Neuronal stem cell (in vitro differentiated cells): ENCODE results near the gene ISCU.

Experiments used
- DNase-seq: peaks from one replicate; pipeline ENCODE4 v3.0.0-alpha.2; 2013; ENCODE audit warnings: low spot score
- H2AFZ ChIP-seq: one replicate; pipeline ENCODE4 v1.6.1; 2013; ENCODE audit warnings: mild to moderate bottlenecking, low read length, inconsistent platforms
- H2AK5ac ChIP-seq: 2 replicates; pipeline ENCODE4 v1.6.1; 2013; ENCODE audit warnings: low read depth, mild to moderate bottlenecking, inconsistent platforms, low read length, moderate library complexity, mixed read lengths
- H2BK120ac ChIP-seq: 2 replicates; pipeline ENCODE4 v1.6.1; 2013; ENCODE audit warnings: low read depth, mild to moderate bottlenecking, inconsistent platforms, low read length, moderate library complexity, mixed read lengths
- H2BK12ac ChIP-seq: one replicate; pipeline ENCODE4 v1.6.1; 2013; ENCODE audit warnings: low read length, inconsistent platforms
- H2BK15ac ChIP-seq: 2 replicates; pipeline ENCODE4 v1.6.1; 2013; ENCODE audit warnings: mild to moderate bottlenecking, low read length, inconsistent platforms, mixed read lengths
- H2BK5ac ChIP-seq: one replicate; pipeline ENCODE4 v1.6.1; 2013; ENCODE audit warnings: inconsistent platforms, mild to moderate bottlenecking, low read length, moderate library complexity
- H3K14ac ChIP-seq: one replicate; pipeline ENCODE4 v1.6.1; 2013; ENCODE audit warnings: low read length, inconsistent platforms
- H3K18ac ChIP-seq: 2 replicates; pipeline ENCODE4 v1.6.1; 2013; ENCODE audit warnings: low read length, inconsistent platforms
- H3K23ac ChIP-seq: 2 replicates; pipeline ENCODE4 v1.6.1; 2013; ENCODE audit warnings: low read depth, mild to moderate bottlenecking, mixed read lengths, low read length, inconsistent platforms; ENCODE audit not compliant: poor library complexity
- H3K27ac ChIP-seq: replicated peaks from 3 replicates; pipeline ENCODE4 v1.5.1; 2013; ENCODE audit warnings: low read length, inconsistent platforms
- H3K27me3 ChIP-seq, 3 experiments: 2 replicates each; pipeline ENCODE4 v1.6.1; 2013; ENCODE audit warnings: low read length in 3 of 3, mild to moderate bottlenecking in 2 of 3, inconsistent platforms in 1 of 3, low read depth in 1 of 3, mixed read lengths in 1 of 3, moderate library complexity in 1 of 3; ENCODE audit not compliant: control insufficient read depth in 3 of 3, insufficient read depth in 3 of 3
- H3K36me3 ChIP-seq, 2 donors: replicated peaks in 1 of 2; 2 replicates each; pipeline ENCODE4 v1.6.1; 2013; ENCODE audit warnings: low read length in 2 of 2; ENCODE audit not compliant: control insufficient read depth in 2 of 2, insufficient read depth in 2 of 2
- H3K4ac ChIP-seq: 2 replicates; pipeline ENCODE4 v1.6.1; 2013; ENCODE audit warnings: inconsistent platforms, mild to moderate bottlenecking, low read length, moderate library complexity
- H3K4me1 ChIP-seq, 2 donors: 1 replicate in 1 of 2; 2 replicates in 1 of 2; pipeline ENCODE4 v1.6.1; 2013; ENCODE audit warnings: low read length in 2 of 2, low read depth in 1 of 2; ENCODE audit not compliant: control insufficient read depth in 2 of 2, insufficient read depth in 1 of 2
- H3K4me2 ChIP-seq: one replicate; pipeline ENCODE4 v1.6.1; 2013; ENCODE audit warnings: mild to moderate bottlenecking, low read length, inconsistent platforms; ENCODE audit not compliant: insufficient read depth, poor library complexity, severe bottlenecking
- H3K4me3 ChIP-seq, 2 donors: 2 replicates each; pipeline ENCODE4 v1.5.1; 2013; ENCODE audit warnings: low read length in 2 of 2, mild to moderate bottlenecking in 2 of 2, inconsistent platforms in 1 of 2, moderate library complexity in 1 of 2
- H3K79me1 ChIP-seq: one replicate; pipeline ENCODE4 v1.6.1; 2013; ENCODE audit warnings: low read depth, mild to moderate bottlenecking, inconsistent platforms, low read length, moderate library complexity
- H3K9ac ChIP-seq: one replicate; pipeline ENCODE4 v1.6.1; 2013; ENCODE audit warnings: mild to moderate bottlenecking, low read depth, low read length, inconsistent platforms; ENCODE audit not compliant: poor library complexity
- H3K9me3 ChIP-seq, 2 donors: replicated peaks in 1 of 2; 2 replicates each; pipeline versions ENCODE3 to v1.6.1; 2013; ENCODE audit warnings: low read length in 2 of 2, mild to moderate bottlenecking in 2 of 2, inconsistent platforms in 1 of 2, low read depth in 1 of 2, mixed read lengths in 1 of 2, moderate library complexity in 1 of 2; ENCODE audit not compliant: control insufficient read depth in 2 of 2, insufficient read depth in 1 of 2
- H4K8ac ChIP-seq: one replicate; pipeline ENCODE4 v1.6.1; 2013; ENCODE audit warnings: low read depth, mild to moderate bottlenecking, inconsistent platforms, low read length, moderate library complexity
- H4K91ac ChIP-seq: one replicate; pipeline ENCODE4 v1.6.1; 2013; ENCODE audit warnings: low read length, low read depth, mild to moderate bottlenecking, inconsistent platforms; ENCODE audit not compliant: poor library complexity
- WGBS, 2 donors: extraction: QIAGEN DNeasy Blood & Tissue Kit; methylation state at CpG; one replicate each; pipeline ENCODE4 v1.1.7; 2013; ENCODE audit warnings: missing lambda C conversion rate in 2 of 2, mixed read lengths in 1 of 2; ENCODE audit not compliant: insufficient read length in 2 of 2, insufficient replicate concordance in 1 of 2; ENCODE audit errors: extremely low coverage in 2 of 2; 5-methylcytosine and 5-hydroxymethylcytosine counted together

ISCU gene

DNA sequence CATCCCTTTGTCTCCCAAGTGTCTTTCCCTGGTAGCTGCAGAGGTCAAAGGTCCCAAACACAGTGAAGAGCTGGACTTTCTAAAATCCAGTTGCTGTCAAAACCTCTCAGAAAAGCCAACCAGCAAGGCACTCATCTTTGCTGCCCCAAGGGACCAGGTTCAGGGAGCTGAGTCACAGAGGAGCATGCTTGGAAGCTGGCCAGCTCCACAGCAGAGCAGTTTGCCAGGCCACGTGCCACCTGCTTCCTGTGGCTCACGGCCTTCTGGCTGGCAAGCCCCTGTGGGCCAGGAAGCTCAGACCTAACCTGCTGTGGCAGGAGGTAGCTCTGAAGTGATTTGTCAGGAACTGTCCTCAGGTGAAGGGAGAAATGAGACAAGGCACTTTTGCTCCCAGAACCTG is 3.6 kb downstream of the ISCU start:
- Histone ChIP-seq H3K79me1 (peaks cover 3% of the 10 kb centered on the region), H3K23ac (peak overlapping the region; percentile 13), H3K27me3 (no peaks in the 10 kb centered on the region), H3K4me1 (no peaks in the 10 kb centered on the region), H4K91ac (no peak overlapping the region), H3K9ac (no peak overlapping the region), H3K4me2 (no peak overlapping the region), H3K4me3 (no peak overlapping the region), H3K18ac (no peak overlapping the region), H2BK120ac (no peak overlapping the region), H3K4ac (no peak overlapping the region), H2BK12ac (no peak overlapping the region), H3K36me3 (peaks cover 35 to 65% of the 10 kb centered on the region in 2 donors), H2BK5ac (no peak overlapping the region), H4K8ac (no peak overlapping the region), H3K14ac (no peak overlapping the region), H2AK5ac (no peak overlapping the region), H3K27ac (no peak overlapping the region), H2AFZ (no peak overlapping the region), H3K9me3 (no peaks in the 10 kb centered on the region), H2BK15ac (no peak overlapping the region)
- DNase-seq: no peak
- no CpG with 5 or more reads among the region's 2 CpGs for WGBS, 2 donors

DNA sequence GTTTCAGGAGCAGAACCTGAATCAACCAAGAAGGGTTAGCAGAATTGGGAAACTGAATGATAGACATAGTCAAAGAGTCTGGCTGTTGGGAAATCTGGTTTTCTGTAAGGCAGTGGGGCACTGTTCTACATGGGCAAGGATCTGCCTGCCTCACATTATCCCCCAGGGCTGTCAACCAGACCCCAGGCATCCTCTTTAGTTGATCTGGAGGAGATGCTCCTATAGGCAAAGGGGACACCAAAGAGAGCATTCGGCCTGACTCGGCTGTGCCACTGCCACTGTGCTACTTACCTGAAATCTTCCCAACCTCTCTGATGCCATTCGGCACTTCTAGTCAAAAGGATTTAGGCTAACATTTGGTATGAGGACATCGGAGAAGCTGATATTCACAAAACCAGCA is 4.1 kb downstream of the ISCU start:
- Histone ChIP-seq H2BK15ac (no peak overlapping the region), H3K14ac (no peak overlapping the region), H3K4me3 (no peak overlapping the region), H3K4me1 (no peaks in the 10 kb centered on the region), H2BK12ac (no peak overlapping the region), H4K8ac (no peak overlapping the region), H3K9me3 (no peaks in the 10 kb centered on the region), H2BK120ac (no peak overlapping the region), H2BK5ac (no peak overlapping the region), H2AFZ (no peak overlapping the region), H3K9ac (no peak overlapping the region), H3K4me2 (no peak overlapping the region), H3K23ac (no peak overlapping the region), H4K91ac (no peak overlapping the region), H3K36me3 (peaks cover 35 to 65% of the 10 kb centered on the region in 2 donors), H3K27ac (no peak overlapping the region), H3K18ac (no peak overlapping the region), H3K79me1 (peaks cover 3% of the 10 kb centered on the region), H3K4ac (no peak overlapping the region), H2AK5ac (no peak overlapping the region), H3K27me3 (no peaks in the 10 kb centered on the region)
- DNase-seq: no peak
- WGBS, 2 donors: no CpG with 5 or more reads among the region's 4 CpGs

DNA sequence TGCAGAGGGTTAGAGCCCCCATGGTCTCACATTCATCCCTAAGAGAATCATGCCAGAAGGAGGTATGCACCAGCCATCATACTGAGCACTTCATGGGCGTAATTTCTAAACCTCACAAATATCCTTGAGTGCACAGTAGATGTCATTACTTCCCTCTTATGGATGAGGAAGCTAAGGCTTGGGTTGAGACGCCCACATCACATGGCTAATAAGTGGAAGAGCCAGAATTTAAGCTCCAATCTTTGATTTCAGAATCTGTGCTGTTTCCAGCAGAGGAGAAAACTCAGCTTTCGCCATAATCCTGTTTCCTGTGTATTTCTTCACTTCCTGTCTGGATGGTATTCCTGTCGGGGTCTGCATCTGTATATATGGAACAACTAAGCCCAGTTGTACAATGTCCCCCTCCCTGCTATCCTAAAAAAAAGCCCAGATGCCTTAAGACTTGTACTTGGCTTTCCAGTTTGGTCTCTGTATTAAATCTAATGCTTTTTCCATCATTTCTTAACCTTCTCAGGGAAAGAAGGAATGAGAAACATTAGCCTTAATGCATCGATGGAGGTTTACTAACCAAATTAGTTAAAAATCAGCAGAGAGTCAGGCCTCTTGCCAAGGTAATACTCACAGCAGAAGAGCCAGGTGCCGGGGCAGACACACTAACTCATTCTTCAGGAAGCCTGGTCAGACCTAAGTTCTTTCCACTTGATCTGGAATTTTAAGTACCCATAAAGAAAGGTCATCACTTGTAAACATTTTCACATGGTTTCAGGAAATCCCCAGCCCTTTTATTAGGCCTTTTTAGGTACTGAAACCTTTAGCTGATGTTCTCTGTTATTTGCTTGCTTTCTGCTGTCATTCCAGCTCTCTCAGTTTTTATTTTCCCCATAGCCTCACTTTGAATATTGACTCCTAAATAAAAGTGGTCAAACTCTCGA is 5.3 kb downstream of the ISCU start:
- no peak overlapping the region for H2BK15ac ChIP-seq
- H3K27me3 ChIP-seq: no peaks in the 10 kb centered on the region
- H3K36me3 ChIP-seq: peaks cover 35 to 65% of the 10 kb centered on the region in 2 donors
- H4K91ac ChIP-seq: no peak overlapping the region
- no peak overlapping the region for H3K4ac ChIP-seq
- H2BK120ac ChIP-seq: no peak overlapping the region
- no peak for DNase-seq
- no peak overlapping the region for H2AFZ ChIP-seq
- no peaks in the 10 kb centered on the region for H3K9me3 ChIP-seq
- H3K79me1 ChIP-seq: peaks cover 1% of the 10 kb centered on the region
- H3K9ac ChIP-seq: no peak overlapping the region
- no peak overlapping the region for H2AK5ac ChIP-seq
- H3K14ac ChIP-seq: no peak overlapping the region
- H3K4me1 ChIP-seq: no peaks in the 10 kb centered on the region
- H3K27ac ChIP-seq: no peak overlapping the region
- no peak overlapping the region for H4K8ac ChIP-seq
- H2BK5ac ChIP-seq: no peak overlapping the region
- no peak overlapping the region for H3K23ac ChIP-seq
- H3K18ac ChIP-seq: no peak overlapping the region
- no CpG with 5 or more reads among the region's 7 CpGs for WGBS, 2 donors
- no peak overlapping the region for H3K4me2 ChIP-seq
- H3K4me3 ChIP-seq: no peak overlapping the region
- no peak overlapping the region for H2BK12ac ChIP-seq

DNA sequence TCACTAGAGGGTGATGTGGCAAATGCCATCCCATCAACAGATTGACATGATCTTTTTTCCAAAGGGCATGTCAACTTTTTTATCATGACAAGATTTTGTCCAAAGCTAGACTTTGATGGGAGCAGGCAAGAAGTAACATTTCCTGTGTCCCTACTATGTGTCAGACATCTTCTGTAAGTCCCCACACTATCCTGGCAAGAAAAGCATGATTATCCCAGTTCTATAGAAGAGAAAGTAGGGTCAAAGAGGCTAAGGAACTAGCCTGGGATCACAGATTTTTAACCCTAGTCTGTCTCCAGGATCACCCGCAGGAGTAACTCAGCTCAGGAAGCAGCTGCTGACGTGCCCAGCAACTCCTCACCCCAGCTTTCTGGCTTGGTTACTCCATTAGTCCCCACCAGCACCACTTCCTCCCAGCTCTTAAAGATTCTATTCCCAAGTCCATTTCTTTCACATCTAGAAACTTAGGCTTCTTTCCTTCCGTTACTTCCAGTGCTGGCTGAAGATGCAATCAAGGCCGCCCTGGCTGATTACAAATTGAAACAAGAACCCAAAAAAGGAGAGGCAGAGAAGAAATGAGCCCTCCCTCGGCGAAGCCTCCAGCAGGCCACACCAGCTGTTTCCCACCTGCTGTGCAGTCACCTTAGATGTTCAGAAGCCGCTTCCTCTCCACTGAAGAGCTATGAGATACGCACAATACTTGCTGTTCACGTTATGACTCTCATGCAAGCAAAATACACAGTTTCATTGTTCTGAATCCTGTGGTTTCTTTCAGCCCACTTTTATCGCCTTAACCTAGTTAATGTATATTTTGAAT is 6.2 kb downstream of the ISCU start:
- Histone ChIP-seq H2AFZ (no peak overlapping the region), H3K9ac (no peak overlapping the region), H2BK120ac (no peak overlapping the region), H2BK5ac (no peak overlapping the region), H4K91ac (no peak overlapping the region), H3K14ac (no peak overlapping the region), H3K36me3 (peaks cover 35 to 65% of the 10 kb centered on the region in 2 donors), H3K79me1 (no peaks in the 10 kb centered on the region), H3K4me1 (no peaks in the 10 kb centered on the region), H3K9me3 (no peaks in the 10 kb centered on the region), H3K23ac (no peak overlapping the region), H4K8ac (no peak overlapping the region), H3K27ac (no peak overlapping the region), H3K27me3 (no peaks in the 10 kb centered on the region), H3K4ac (no peak overlapping the region), H2BK15ac (no peak overlapping the region), H3K4me2 (no peak overlapping the region), H3K4me3 (no peak overlapping the region), H3K18ac (no peak overlapping the region), H2BK12ac (no peak overlapping the region), H2AK5ac (no peak overlapping the region)
- DNase-seq: no peak
- WGBS, 2 donors: no CpG with 5 or more reads among the region's 10 CpGs
